ENCODE results near the gene ARMC10. TPM values are rescaled to one million over a fixed set of nuclear protein-coding genes. Genes with fewer than 3 reads are reported as not detected.

ARMC10 gene
- total RNA-seq, 1 donor from 2014 or later = 56.7 TPM

- TF ChIP-seq, protein P1, sequence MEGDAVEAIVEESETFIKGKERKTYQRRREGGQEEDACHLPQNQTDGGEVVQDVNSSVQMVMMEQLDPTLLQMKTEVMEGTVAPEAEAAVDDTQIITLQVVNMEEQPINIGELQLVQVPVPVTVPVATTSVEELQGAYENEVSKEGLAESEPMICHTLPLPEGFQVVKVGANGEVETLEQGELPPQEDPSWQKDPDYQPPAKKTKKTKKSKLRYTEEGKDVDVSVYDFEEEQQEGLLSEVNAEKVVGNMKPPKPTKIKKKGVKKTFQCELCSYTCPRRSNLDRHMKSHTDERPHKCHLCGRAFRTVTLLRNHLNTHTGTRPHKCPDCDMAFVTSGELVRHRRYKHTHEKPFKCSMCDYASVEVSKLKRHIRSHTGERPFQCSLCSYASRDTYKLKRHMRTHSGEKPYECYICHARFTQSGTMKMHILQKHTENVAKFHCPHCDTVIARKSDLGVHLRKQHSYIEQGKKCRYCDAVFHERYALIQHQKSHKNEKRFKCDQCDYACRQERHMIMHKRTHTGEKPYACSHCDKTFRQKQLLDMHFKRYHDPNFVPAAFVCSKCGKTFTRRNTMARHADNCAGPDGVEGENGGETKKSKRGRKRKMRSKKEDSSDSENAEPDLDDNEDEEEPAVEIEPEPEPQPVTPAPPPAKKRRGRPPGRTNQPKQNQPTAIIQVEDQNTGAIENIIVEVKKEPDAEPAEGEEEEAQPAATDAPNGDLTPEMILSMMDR (conservative IDR thresholded peaks at IDR 0.05; ENCODE audit: low read depth, low read length) = no peak
- no peak for DNase-seq (ENCODE audit: low read depth)
- H3K4me3 ChIP-seq (ENCODE audit: low read depth, low read length) = no peak overlapping the region
These were observed 40.8 kb downstream of the ARMC10 start for GRCh38 chr7:103115771-103116170.

- TF ChIP-seq, protein P1 (conservative IDR thresholded peaks at IDR 0.05; ENCODE audit: low read depth, low read length) = no peak
- no peak overlapping the region for H3K4me3 ChIP-seq (ENCODE audit: low read depth, low read length)
- no peak for DNase-seq (ENCODE audit: low read depth)
These were observed 41.6 kb downstream of the ARMC10 start for GRCh38 chr7:103116511-103116910.

DNA sequence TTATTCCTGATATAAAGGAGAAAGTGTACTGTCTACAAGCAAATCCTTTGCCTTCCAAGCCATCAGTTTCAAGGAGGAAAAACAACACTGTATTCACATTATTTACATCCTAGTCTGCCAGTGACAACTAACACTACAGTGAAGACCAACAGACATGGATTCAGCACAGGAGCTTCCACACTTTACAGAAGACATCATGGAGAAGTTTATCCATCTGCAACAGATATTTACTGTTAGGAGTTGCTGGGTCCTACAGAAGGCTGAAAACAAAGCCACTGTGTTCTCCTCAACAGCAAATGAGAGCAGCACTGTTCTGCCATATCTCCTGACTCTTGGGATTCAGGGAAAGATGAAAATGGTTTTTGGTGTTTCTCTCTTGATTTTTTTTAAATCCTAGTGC lies 42.1 kb downstream of the ARMC10 start:
- no peak overlapping the region for H3K4me3 ChIP-seq (ENCODE audit: low read depth, low read length)
- no peak for DNase-seq (ENCODE audit: low read depth)
- TF ChIP-seq, protein P1 (conservative IDR thresholded peaks at IDR 0.05; ENCODE audit: low read depth, low read length) = no peak

- TF ChIP-seq, protein P1 (conservative IDR thresholded peaks at IDR 0.05; ENCODE audit: low read depth, low read length) = no peak
- no peak overlapping the region for H3K4me3 ChIP-seq (ENCODE audit: low read depth, low read length)
- DNase-seq (ENCODE audit: low read depth) = no peak
These were observed 42.5 kb downstream of the ARMC10 start for GRCh38 chr7:103117465-103117864.

DNA sequence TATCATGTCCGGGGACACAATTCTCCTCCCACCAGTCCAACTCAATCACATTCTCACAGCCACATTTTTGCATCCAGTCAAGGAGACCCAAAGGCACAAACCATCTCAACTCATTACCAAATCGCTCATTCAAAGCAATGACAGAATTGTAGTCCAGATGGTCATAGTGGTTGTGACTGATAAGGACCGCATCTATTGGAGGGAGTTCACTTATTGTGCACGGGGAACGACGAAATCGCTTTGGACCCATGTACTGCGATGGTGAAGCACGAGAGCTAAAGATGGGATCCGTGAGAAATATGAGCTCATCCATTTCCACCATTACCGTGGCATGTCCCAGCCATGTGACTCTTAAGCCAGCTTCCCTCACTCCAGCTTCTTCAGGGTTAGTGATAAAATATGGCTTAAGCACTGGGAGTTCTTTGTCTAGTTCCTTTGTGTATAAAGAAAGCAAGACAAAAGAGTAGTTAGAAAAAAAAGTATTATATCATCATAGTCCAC lies 44.9 kb downstream of the ARMC10 start:
- TF ChIP-seq, protein P1 (conservative IDR thresholded peaks at IDR 0.05; ENCODE audit: low read depth, low read length) = no peak
- DNase-seq (ENCODE audit: low read depth) = no peak
- no peak overlapping the region for H3K4me3 ChIP-seq (ENCODE audit: low read depth, low read length)

DNA sequence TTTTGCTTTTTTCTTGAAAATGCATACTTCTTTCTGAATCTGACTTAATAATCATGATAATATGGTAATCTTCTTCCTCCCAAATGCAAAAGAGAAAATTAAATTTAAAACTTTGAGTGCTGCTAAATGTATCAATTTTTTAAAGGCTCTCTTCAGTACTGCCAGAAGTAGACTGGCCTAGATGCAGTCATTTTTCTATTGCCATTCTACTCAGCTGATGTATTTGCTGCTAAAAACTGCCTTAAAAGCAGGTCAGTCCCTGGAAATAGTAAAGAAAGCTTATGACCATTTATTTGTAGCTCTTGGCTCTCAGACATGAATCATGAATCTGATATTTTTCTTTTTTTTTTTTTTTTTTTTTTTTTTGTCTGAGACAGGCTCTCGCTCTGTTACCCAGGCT lies 45.4 kb downstream of the ARMC10 start:
- DNase-seq (ENCODE audit: low read depth) = no peak
- TF ChIP-seq, protein P1 (conservative IDR thresholded peaks at IDR 0.05; ENCODE audit: low read depth, low read length) = no peak
- H3K4me3 ChIP-seq (ENCODE audit: low read depth, low read length) = no peak overlapping the region

GRCh38 chr7:103121641-103122040 lies 46.7 kb downstream of the ARMC10 start:
- no peak overlapping the region for H3K4me3 ChIP-seq (ENCODE audit: low read depth, low read length)
- DNase-seq (ENCODE audit: low read depth) = no peak
- TF ChIP-seq, protein P1 (conservative IDR thresholded peaks at IDR 0.05; ENCODE audit: low read depth, low read length) = no peak
